Measurements from ENCODE around the gene DHDH.

Gene DHDH

DNA sequence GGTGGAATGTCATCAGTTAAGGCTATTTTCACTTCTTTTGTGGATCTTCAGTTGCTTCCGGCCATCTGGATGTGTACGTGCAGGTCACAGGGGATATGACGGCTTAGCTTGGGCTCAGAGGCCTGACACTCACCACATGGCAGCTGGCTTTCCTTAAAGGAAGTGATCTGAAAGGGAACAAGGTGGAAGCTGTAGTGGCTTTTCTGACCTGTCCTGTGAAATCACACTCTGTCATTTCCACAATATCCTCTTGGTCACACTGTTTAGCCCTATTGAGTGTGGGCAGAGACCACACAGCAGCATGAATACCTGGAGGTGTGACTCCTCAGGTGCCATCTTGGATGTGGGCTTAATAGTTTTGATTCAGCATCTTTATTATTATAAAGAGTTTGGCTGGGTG, 16.7 kb downstream of the DHDH start:
- Histone ChIP-seq H3K9me3 (ENCODE audit: control insufficient read depth, low read length) (peaks cover 9% of the 10 kb centered on the region), H3K27ac (ENCODE audit: low read depth, low read length, severe bottlenecking) (no peak overlapping the region), H3K4me1 (ENCODE audit: control insufficient read depth, insufficient read depth, low read length, poor library complexity, severe bottlenecking) (no peaks in the 10 kb centered on the region), H3K4me3 (ENCODE audit: extremely low read depth, insufficient read depth, low read length, poor library complexity, severe bottlenecking) (no peak overlapping the region), H3K36me3 (ENCODE audit: control insufficient read depth, insufficient read depth, low read length) (no peaks in the 10 kb centered on the region)
- WGBS, 2 experiments (ENCODE audit: insufficient coverage in 2 of 2), result 88 to 94% methylated on average over 3 of the region's 3 CpGs

DNA sequence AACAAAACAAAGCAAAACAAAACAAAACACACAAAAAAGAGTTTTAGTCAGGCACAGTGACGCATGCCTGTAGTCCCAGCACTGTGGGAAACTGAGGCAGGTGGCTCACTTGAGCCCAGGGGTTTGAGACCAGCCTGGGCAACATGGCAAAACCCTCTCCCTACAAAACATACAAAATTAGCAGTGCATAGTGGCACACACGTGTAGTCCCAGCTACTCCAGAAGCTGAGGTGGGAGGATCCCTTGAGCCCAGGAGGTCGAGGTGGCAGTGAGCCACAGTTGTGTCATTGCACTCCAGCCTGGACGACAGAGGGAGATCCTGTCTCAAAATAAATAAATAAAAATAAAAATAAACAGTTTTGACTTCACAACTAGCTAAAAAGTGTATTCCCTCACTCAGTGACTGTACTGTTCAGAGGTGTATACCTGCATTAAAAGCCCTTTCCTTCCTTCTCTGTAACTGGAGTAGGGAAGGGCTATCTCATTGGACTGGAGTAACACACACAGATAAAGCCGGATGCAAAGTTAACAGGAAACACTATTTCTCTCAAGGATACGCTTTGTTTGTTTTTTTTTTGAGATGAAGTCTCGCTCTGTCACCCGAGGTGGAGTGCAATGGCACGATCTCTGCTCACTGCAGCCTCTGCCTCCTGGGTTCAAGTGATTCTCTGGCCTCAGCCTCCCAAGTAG, 17.5 kb downstream of the DHDH start:
- Histone ChIP-seq H3K4me3 (ENCODE audit: extremely low read depth, insufficient read depth, low read length, poor library complexity, severe bottlenecking) (no peak overlapping the region), H3K9me3 (ENCODE audit: control insufficient read depth, low read length) (peaks cover 9% of the 10 kb centered on the region), H3K4me1 (ENCODE audit: control insufficient read depth, insufficient read depth, low read length, poor library complexity, severe bottlenecking) (peaks cover 7% of the 10 kb centered on the region), H3K36me3 (ENCODE audit: control insufficient read depth, insufficient read depth, low read length) (peaks cover 5% of the 10 kb centered on the region), H3K27ac (ENCODE audit: low read depth, low read length, severe bottlenecking) (no peak overlapping the region)
- WGBS, 2 experiments (ENCODE audit: insufficient coverage in 2 of 2), result 90 to 95% methylated on average over 5 to 6 of the region's 9 CpGs

DNA sequence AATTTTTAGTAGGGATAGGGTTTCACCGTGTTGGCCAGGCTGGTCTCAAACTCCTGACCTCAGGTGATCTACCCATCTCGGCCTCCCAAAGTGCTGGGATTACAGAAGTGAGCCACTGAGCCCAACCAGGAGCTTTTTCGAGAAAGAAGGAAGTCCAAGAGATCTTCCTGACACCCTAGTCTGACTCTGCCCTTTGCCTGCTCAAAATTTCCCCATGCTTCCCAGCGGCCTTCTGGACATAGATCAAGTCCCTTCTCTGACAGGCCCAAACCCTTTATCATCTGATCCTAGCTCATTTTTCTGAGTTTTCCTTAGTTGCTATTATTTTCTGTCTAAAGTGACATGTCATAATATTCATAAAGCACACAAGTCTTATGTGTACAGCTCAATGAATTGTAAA, 19.6 kb downstream of the DHDH start:
- peaks cover 26% of the 10 kb centered on the region for H3K36me3 ChIP-seq (ENCODE audit: control insufficient read depth, insufficient read depth, low read length)
- peaks cover 11% of the 10 kb centered on the region for H3K4me1 ChIP-seq (ENCODE audit: control insufficient read depth, insufficient read depth, low read length, poor library complexity, severe bottlenecking)
- WGBS, 2 experiments (ENCODE audit: insufficient coverage in 2 of 2), result 83 to 92% methylated on average over 3 to 4 of the region's 4 CpGs
- no peaks in the 10 kb centered on the region for H3K9me3 ChIP-seq (ENCODE audit: control insufficient read depth, low read length)
- no peak overlapping the region for H3K27ac ChIP-seq (ENCODE audit: low read depth, low read length, severe bottlenecking)
- H3K4me3 ChIP-seq (ENCODE audit: extremely low read depth, insufficient read depth, low read length, poor library complexity, severe bottlenecking), result no peak overlapping the region

DNA sequence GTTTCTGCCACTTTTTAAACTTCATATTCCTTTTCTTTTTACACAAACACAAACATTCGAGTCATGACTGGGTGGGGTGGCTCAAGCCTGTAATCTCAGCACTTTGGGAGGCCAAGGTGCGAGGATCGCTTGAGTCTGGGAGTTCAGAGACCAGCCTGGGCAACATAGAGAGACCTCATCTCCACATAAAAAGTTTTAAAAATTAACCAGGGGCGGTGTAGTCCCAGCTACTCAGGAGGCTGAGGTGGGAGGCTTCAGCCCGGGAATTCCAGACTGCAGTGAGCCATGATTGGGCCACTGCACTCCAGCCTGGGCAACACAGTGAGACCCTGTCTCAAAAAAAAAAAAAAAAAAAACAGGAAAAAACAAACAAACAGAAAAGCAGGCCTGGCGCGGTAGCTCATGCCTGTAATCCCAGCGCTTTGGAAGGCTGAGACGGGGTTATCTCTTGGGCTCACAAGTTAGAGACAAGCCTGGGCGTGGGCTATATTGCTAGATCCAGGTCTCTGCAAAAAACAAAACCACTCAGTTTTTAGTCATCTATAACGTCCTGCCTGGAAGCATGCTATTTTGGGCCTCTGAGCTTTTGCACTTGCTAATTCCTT, 20.6 kb downstream of the DHDH start:
- Histone ChIP-seq H3K4me3 (ENCODE audit: extremely low read depth, insufficient read depth, low read length, poor library complexity, severe bottlenecking) (peak overlapping the region; percentile 74), H3K9me3 (ENCODE audit: control insufficient read depth, low read length) (no peaks in the 10 kb centered on the region), H3K27ac (ENCODE audit: low read depth, low read length, severe bottlenecking) (peak overlapping the region; percentile 98), H3K4me1 (ENCODE audit: control insufficient read depth, insufficient read depth, low read length, poor library complexity, severe bottlenecking) (peaks cover 11% of the 10 kb centered on the region), H3K36me3 (ENCODE audit: control insufficient read depth, insufficient read depth, low read length) (peaks cover 34% of the 10 kb centered on the region)
- WGBS, 2 experiments (ENCODE audit: insufficient coverage in 2 of 2), result 70 to 79% methylated on average over 8 to 10 of the region's 11 CpGs

DNA sequence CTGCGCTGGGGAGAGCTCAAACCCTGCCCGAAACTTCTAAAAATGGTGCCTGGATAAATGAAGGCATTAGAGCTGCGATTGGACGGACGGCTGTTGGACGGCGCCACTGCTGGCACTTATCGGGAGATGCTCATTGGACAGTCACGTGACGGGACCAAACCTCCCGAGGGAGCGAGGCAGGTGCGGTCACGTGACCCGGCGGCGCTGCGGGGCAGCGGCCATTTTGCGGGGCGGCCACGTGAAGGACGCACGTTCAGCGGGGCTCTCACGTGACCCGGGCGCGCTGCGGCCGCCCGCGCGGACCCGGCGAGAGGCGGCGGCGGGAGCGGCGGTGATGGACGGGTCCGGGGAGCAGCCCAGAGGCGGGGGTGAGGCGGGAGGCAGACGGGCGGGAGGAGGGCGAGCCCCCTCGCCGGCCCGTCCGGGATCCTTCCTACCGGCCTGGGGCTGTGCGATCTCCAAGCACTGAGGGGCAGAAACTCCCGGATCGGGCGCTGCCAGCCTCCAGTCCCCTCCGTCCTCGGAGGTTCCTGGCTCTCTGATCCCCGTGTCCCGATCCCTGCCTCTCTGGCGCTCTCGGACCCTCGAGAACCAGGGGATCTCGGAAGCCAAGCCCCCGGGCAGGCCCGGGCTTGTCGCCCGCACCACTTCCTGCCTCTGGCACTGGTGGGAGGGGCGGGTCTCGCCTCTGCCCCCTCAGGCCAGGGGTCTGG, 21.3 kb downstream of the DHDH start, which contains the start of gene BAX:
Gene BAX, plus strand, starts transcription at position 281 of the 713 bp plus-strand sequence. Its CDS starts 54 bp downstream, at position 335.
- 1% methylated on average over 51 to 67 of the region's 71 CpGs for WGBS, 2 experiments (ENCODE audit: insufficient coverage in 2 of 2)
- H3K4me1 ChIP-seq (ENCODE audit: control insufficient read depth, insufficient read depth, low read length, poor library complexity, severe bottlenecking), result peaks cover 11% of the 10 kb centered on the region
- H3K4me3 ChIP-seq (ENCODE audit: extremely low read depth, insufficient read depth, low read length, poor library complexity, severe bottlenecking), result peak within 1 kb of the TSS; percentile 74
- H3K27ac ChIP-seq (ENCODE audit: low read depth, low read length, severe bottlenecking), result peak within 1 kb of the TSS; percentile 98
- H3K9me3 ChIP-seq (ENCODE audit: control insufficient read depth, low read length), result no peaks in the 10 kb centered on the region
- H3K36me3 ChIP-seq (ENCODE audit: control insufficient read depth, insufficient read depth, low read length), result peaks cover 38% of the 10 kb centered on the region

DNA sequence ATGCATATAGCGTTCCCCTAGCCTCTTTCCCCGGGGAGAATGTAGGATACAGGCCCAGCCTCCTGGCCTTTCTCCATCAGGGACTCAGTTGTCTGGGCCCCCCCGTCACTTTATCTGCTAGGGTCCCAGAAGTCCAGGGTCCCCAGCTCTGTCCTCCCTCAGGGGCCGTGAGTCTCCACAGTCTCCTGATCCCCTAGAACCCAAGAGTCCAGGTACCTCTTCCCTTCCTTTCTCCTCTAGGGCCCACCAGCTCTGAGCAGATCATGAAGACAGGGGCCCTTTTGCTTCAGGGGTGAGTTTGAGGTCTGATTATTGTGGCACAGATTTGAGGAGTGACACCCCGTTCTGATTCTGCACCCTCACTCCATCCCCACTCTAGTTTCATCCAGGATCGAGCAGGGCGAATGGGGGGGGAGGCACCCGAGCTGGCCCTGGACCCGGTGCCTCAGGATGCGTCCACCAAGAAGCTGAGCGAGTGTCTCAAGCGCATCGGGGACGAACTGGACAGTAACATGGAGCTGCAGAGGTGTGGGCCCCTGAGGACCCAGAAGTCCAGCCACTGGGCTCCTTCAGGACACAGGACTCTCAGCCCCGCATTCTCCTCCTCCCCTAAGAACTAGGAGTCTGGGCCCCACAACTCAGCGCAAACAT, 21.9 kb downstream of the DHDH start:
- H3K27ac ChIP-seq (ENCODE audit: low read depth, low read length, severe bottlenecking), result peak overlapping the region; percentile 98
- peak overlapping the region; percentile 74 for H3K4me3 ChIP-seq (ENCODE audit: extremely low read depth, insufficient read depth, low read length, poor library complexity, severe bottlenecking)
- no peaks in the 10 kb centered on the region for H3K9me3 ChIP-seq (ENCODE audit: control insufficient read depth, low read length)
- peaks cover 41% of the 10 kb centered on the region for H3K36me3 ChIP-seq (ENCODE audit: control insufficient read depth, insufficient read depth, low read length)
- 66 to 67% methylated on average over 14 to 15 of the region's 16 CpGs for WGBS, 2 experiments (ENCODE audit: insufficient coverage in 2 of 2)
- H3K4me1 ChIP-seq (ENCODE audit: control insufficient read depth, insufficient read depth, low read length, poor library complexity, severe bottlenecking), result peaks cover 11% of the 10 kb centered on the region

DNA sequence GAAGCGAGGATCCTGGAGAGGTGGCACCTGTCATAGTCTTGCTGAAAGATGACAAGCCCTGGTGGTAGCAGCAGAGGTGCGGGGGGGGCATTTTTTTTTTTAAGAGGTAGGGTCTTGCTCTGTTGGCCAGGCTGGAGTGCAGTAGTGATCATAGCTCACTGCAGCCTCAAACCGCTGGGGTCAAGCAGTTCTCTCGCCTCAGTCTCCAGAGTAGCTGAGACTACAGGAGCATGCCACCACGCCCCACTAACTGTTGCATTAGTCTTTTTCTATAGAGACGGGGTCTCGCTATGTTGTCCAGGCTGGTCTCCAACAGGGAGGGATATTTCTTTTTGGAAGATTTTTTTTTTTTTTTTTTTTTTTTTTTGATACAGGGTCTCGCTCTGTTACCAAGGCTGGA, 24.5 kb downstream of the DHDH start:
- WGBS, 2 experiments (ENCODE audit: insufficient coverage in 2 of 2), result 90 to 91% methylated on average over 7 to 8 of the region's 8 CpGs
- H3K4me1 ChIP-seq (ENCODE audit: control insufficient read depth, insufficient read depth, low read length, poor library complexity, severe bottlenecking), result peaks cover 18% of the 10 kb centered on the region
- H3K36me3 ChIP-seq (ENCODE audit: control insufficient read depth, insufficient read depth, low read length), result peaks cover 52% of the 10 kb centered on the region
- H3K4me3 ChIP-seq (ENCODE audit: extremely low read depth, insufficient read depth, low read length, poor library complexity, severe bottlenecking), result no peak overlapping the region
- H3K9me3 ChIP-seq (ENCODE audit: control insufficient read depth, low read length), result no peaks in the 10 kb centered on the region
- H3K27ac ChIP-seq (ENCODE audit: low read depth, low read length, severe bottlenecking), result no peak overlapping the region

DNA sequence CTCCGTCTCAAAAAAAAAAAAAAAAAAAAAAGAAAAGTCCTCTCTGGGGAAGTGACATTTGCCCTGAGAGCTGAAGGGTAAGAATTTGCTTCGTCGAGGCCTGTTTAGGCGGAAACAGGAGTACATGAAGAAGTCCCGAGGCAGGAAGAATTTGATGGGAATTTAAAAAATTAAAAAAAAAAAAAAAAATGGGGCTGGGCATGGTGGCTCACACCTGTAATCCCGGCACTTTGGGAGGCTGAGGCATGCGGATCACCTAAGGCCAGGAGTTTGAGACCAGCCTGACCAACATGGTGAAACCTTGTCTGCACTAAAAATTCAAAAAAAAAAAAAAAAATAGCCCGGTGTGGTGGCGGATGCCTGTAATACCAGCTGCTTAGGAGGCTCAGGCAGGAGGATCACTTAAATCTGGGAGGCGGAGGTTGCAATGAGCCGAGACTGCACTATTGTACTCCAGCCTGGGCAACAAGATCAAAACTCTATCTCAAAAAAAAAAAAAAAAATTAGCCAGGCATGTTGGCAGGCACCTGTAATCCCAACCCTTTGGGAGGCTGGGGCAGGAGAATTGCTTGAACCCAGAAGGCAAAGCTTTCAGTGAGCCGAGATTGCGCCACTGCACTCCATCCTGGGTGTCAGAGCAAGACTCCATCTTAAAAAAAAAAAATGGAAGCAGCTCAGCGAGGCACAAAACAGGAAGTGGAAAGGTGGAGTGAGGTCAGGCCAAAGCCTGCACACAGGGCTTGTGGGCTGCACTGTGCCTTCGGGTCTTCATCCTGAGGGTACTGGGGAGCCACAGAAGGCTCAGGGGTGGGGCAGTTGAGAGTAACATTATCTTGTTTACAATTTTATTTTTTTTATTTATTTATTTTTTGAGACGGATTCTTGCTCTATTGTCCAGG, 26.1 kb downstream of the DHDH start:
- peaks cover 52% of the 10 kb centered on the region for H3K36me3 ChIP-seq (ENCODE audit: control insufficient read depth, insufficient read depth, low read length)
- H3K4me3 ChIP-seq (ENCODE audit: extremely low read depth, insufficient read depth, low read length, poor library complexity, severe bottlenecking), result no peak overlapping the region
- H3K27ac ChIP-seq (ENCODE audit: low read depth, low read length, severe bottlenecking), result no peak overlapping the region
- no peaks in the 10 kb centered on the region for H3K9me3 ChIP-seq (ENCODE audit: control insufficient read depth, low read length)
- H3K4me1 ChIP-seq (ENCODE audit: control insufficient read depth, insufficient read depth, low read length, poor library complexity, severe bottlenecking), result peaks cover 34% of the 10 kb centered on the region
- 78 to 89% methylated on average over 7 to 13 of the region's 16 CpGs for WGBS, 2 experiments (ENCODE audit: insufficient coverage in 2 of 2)

DNA sequence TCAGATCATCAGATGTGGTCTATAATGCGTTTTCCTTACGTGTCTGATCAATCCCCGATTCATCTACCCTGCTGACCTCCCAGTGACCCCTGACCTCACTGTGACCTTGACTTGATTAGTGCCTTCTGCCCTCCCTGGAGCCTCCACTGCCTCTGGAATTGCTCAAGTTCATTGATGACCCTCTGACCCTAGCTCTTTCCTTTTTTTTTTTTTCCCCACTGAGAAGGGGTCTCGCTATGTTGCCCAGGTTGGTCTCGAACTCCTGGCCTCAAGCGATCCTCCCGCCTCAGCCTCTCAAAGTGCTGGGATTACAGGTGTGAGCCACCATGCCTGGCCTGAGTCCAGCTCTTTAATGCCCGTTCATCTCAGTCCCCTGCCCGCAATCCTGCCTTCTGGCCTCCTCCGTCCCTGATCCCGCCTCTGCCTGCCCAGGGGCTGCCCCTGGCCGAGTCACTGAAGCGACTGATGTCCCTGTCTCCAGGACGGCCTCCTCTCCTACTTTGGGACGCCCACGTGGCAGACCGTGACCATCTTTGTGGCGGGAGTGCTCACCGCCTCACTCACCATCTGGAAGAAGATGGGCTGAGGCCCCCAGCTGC, 27.7 kb downstream of the DHDH start:
- peaks cover 52% of the 10 kb centered on the region for H3K36me3 ChIP-seq (ENCODE audit: control insufficient read depth, insufficient read depth, low read length)
- no peaks in the 10 kb centered on the region for H3K9me3 ChIP-seq (ENCODE audit: control insufficient read depth, low read length)
- peak overlapping the region; percentile 8 for H3K27ac ChIP-seq (ENCODE audit: low read depth, low read length, severe bottlenecking)
- 93% methylated on average over 17 of the region's 19 CpGs for WGBS, 2 experiments (ENCODE audit: insufficient coverage in 2 of 2)
- no peak overlapping the region for H3K4me3 ChIP-seq (ENCODE audit: extremely low read depth, insufficient read depth, low read length, poor library complexity, severe bottlenecking)
- peaks cover 27% of the 10 kb centered on the region for H3K4me1 ChIP-seq (ENCODE audit: control insufficient read depth, insufficient read depth, low read length, poor library complexity, severe bottlenecking)

Measured in mesodermal cell (in vitro differentiated cells).